H1 (cell line): ENCODE data around the gene AVP. TPM values are rescaled to one million over a fixed set of nuclear protein-coding genes. Genes with fewer than 3 reads are reported as not detected.

Source experiments
- ASH2L ChIP-seq: fragments of 200-600, 300-600 bp; sonication (generic); IDR thresholded peaks from one replicate; pipeline ENCODE4 v1.7.1; 2017; ENCODE audit warnings: low read length
- CHD7 ChIP-seq: fragments of 300-600 bp; sonication (generic); IDR thresholded peaks from 2 replicates; pipeline ENCODE4 v1.7.1; 2012; ENCODE audit warnings: low read length, moderate library complexity, mild to moderate bottlenecking, inconsistent platforms; ENCODE audit not compliant: insufficient replicate concordance
- KDM1A ChIP-seq: fragments of 200-600, 300-600 bp; sonication (generic); IDR thresholded peaks from 2 replicates; pipeline ENCODE4 v1.7.1; 2016; ENCODE audit warnings: mild to moderate bottlenecking, low read length, borderline replicate concordance
- MAX ChIP-seq: IDR thresholded peaks from 2 replicates; pipeline ENCODE4 v1.6.1; 2012; ENCODE audit warnings: inconsistent platforms
- NANOG ChIP-seq: IDR thresholded peaks from 2 replicates; pipeline ENCODE4 v1.6.1; 2011; ENCODE audit warnings: low read length, low read depth, mild to moderate bottlenecking, inconsistent platforms; ENCODE audit not compliant: insufficient read depth, poor library complexity, severe bottlenecking
- NRF1 ChIP-seq: IDR thresholded peaks from 2 replicates; pipeline ENCODE4 v1.6.1; 2011; ENCODE audit warnings: mild to moderate bottlenecking, low read depth, low read length, improper control_type of control experiment
- RFX5 ChIP-seq: IDR thresholded peaks from 2 replicates; pipeline ENCODE4 v1.6.1; 2011; ENCODE audit warnings: low read depth, low read length, improper control_type of control experiment, borderline replicate concordance
- SIRT6 ChIP-seq: IDR thresholded peaks from one replicate; pipeline ENCODE4 v1.7.1; 2012; ENCODE audit warnings: low read length, inconsistent platforms
- SUZ12 ChIP-seq: fragments of 200-600 bp; sonication (generic); IDR thresholded peaks from 2 replicates; pipeline ENCODE4 v1.6.1; 2012; ENCODE audit warnings: mild to moderate bottlenecking, inconsistent platforms, low read length, moderate library complexity, mixed read lengths
- TAF1 ChIP-seq: IDR thresholded peaks from 2 replicates; pipeline ENCODE4 v1.6.1; 2011; ENCODE audit warnings: mild to moderate bottlenecking, low read depth, low read length
- polyA plus RNA-seq, 7 experiments: library from polyadenylated mRNA; depleted of rRNA in 3 of 7; stranded (reverse) in 5 of 7; unstranded in 2 of 7; fragments of >200 nt in 5 of 7; fragments of 200-250 nt in 2 of 7; gene quantifications; 1 replicate in 5 of 7; 2 replicates in 1 of 7; 4 replicates in 1 of 7; pipeline versions ENCODE4 v1.2.1 to v1.2.3, GENCODE V29; 2011 to 2013; ENCODE audit warnings: missing spikeins in 2 of 7, mixed read lengths in 2 of 7
- total RNA-seq: library from RNA; stranded (reverse); fragmentation: NEBNext Ultra II Directional; extraction: Animal tissue kit (Norgen Biotek cat#: 25700); gene quantifications from 2 replicates; pipeline ENCODE4 v1.2.1, GENCODE V29; 2021

Gene AVP
- total and polyA plus RNA-seq, 2 of the 8 experiments (the other 6 are each of a cell fraction or from before 2014, with no cell fraction given), result 0.18 TPM; not detected in 1

GRCh38 chr20:3082306-3082951 is 2.1 kb downstream of the AVP start (continued):
- TF ChIP-seq CHD7 (no peak), MAX (0 out of 2 replicates have a peak, but pooled peaks have one; percentile 15), KDM1A (no peak), ASH2L (no peak), NRF1 (no peak), NANOG (no peak), RFX5 (no peak), SIRT6 (no peak), TAF1 (no peak), SUZ12 (peak; percentile 95)
